Fibroblast of pulmonary artery (primary cell): ENCODE results near the gene ECPAS.
A peak's percentile ranks its signal among the peaks of the same experiment; 100 is the strongest.
"Not testable (repeated sequence)": the region's sequence is repeated elsewhere in the genome, so short reads cannot be mapped to it uniquely, and the experiment has no call there.

Experiments
- DNase-seq: peaks from one replicate; pipeline ENCODE4 v3.0.0-alpha.2; 2010; ENCODE audit warnings: low read depth
- H3K4me3 ChIP-seq: replicated peaks from 2 replicates; pipeline ENCODE4 v1.5.1; 2011; ENCODE audit warnings: low read depth, mild to moderate bottlenecking, control low read depth, low read length, moderate library complexity
- CTCF ChIP-seq: IDR thresholded peaks from 2 replicates; pipeline ENCODE4 v1.5.1; 2011; ENCODE audit warnings: mild to moderate bottlenecking, control low read depth, low read length, inconsistent platforms; ENCODE audit errors: missing control alignments

ECPAS gene

DNA sequence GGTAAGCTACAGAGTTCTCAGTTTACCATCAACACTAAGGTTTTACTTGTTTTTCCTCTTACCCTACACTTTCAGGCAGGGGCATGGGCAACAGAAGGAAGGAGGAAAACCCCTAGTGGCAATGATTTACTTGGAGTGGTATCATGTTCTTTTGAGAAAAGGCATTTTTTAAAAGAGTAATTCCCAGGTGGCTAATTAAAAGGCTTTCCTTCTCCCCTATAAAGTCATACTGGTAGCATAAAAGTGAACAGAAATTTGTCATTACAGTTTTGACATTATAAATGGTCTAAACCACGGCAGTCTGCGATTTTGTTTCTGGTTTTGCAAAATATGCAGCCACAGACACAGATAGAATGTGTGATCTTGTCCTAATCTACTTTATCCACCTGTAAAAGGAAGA is 123.3 kb downstream of the ECPAS start:
- TF ChIP-seq CTCF, result no peak
- no peak for DNase-seq
- no peak overlapping the region for H3K4me3 ChIP-seq

DNA sequence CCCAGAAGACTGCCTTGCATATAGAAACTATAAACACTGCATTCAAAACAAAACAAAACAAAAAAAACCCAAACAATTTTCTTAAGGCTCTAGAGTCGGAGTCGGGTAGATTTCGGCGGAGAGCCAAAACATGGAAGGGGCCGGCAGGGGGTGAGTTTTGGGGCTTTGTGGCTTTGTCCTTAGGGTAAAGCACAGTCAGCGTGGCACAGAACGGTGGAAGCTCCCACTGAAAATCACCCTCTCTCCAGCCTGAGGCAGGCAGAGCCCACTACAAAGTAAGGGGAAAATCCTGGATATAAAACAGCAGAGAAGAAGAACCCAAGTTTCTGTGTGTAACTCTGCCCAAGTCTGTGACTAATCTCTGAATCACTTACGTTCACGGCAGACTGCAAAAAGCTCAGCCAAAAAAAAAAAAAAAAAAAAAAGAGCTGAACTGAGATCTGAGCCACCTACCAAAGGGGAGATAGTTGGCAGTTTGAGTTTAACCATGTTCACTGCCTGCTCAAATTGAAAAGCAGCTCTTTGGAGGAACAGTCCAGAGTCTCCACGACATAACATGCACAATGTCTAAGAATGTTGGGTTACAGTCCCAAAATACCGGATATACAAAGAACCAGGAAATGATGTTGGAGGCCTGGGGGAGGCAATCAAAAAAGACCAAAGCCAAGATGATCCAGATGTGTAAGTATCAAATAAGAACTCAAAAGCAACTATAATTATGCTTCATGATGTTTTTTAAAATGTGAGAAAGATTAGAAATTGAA is 127.5 kb downstream of the ECPAS start:
- no peak for TF ChIP-seq CTCF
- DNase-seq, result peak; percentile 88
- H3K4me3 ChIP-seq, result no peak overlapping the region

DNA sequence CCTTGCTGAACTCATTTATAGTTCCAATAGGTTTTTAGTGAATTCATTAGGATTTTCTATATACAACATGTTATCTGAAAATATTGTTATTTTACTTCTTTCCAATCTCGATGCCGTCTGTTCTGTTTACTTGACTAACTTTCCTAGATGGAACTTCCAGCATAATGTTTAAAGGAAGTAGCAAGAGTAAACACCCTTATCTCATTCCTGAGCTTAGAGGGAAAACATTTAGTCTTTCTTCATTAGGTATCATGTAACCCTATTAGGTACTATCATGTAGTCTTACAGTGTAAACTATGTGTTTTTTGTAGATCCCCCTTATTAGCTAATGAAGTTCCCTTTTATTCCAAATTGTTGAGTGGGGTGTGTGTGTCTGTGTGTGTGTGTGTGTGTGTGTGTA is 131.6 kb downstream of the ECPAS start:
- no peak for DNase-seq
- TF ChIP-seq CTCF, result no peak
- no peak overlapping the region for H3K4me3 ChIP-seq

DNA sequence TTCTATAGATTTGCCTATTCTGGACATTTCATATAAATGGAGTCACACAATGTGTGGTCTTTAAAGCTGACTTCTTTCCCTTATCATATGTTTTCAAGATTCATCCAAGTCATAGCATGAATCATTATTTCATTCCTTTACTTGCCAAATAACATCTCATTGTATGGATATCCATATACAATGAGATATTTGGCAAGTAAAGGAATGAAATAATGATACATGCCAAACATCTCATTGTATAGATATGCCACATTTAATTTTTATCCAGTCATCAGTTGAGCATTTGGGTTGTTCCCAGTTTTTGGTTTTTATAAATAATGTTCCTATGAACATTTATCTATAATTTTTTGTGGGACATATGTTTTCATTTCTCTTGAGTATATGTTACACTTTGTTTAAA is 133.6 kb downstream of the ECPAS start:
- H3K4me3 ChIP-seq, result no peak overlapping the region
- DNase-seq, result no peak
- TF ChIP-seq CTCF, result no peak

DNA sequence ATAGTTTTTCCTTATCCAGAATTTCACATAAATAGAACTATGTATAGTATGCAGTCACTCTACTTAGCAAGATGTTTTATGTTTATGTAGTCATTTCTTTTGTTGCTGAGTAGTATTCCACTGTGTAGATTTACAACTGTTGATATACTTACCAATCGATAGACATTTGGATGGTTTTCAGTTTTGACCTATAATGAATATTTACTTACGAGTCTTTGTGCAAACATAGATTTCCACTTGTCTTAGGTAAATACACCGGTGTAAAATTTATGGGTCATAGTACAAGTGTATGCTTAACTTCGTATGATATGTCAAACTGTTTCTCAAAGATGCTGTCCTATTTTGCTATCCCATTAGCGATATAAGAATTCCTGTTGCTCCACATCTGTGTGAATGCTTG is 134.4 kb downstream of the ECPAS start:
- no peak overlapping the region for H3K4me3 ChIP-seq
- DNase-seq, result no peak
- TF ChIP-seq CTCF, result no peak

DNA sequence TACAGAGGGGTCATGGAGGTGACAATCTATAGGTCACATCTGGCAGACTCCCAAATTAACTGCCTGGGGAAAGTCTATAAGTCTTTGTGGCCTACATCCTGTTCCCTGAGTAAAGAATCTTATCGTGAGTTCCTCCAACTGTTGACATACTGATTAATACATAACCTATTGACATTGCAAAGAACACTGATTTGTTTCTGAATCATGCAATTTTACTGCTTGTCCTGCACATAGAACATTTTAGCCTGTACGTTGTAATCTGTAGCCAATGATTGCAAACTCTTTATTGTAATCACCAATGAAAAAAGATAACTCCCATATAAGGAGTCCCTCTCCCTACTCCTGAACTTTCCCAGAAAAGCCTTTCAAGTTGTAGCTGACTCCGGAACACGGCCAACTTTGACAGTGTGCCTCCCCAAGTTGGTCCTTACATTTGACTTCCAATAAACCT is 135.3 kb downstream of the ECPAS start:
- DNase-seq, result peak; percentile 16
- no peak overlapping the region for H3K4me3 ChIP-seq
- no peak for TF ChIP-seq CTCF

- not testable (repeated sequence) for DNase-seq, H3K4me3 ChIP-seq
Observed at GRCh38 chr9:111334318-111334863, 149.8 kb downstream of the ECPAS start.
